ENCODE measurements around the gene TMEM240.

- TF ChIP-seq, protein P1, sequence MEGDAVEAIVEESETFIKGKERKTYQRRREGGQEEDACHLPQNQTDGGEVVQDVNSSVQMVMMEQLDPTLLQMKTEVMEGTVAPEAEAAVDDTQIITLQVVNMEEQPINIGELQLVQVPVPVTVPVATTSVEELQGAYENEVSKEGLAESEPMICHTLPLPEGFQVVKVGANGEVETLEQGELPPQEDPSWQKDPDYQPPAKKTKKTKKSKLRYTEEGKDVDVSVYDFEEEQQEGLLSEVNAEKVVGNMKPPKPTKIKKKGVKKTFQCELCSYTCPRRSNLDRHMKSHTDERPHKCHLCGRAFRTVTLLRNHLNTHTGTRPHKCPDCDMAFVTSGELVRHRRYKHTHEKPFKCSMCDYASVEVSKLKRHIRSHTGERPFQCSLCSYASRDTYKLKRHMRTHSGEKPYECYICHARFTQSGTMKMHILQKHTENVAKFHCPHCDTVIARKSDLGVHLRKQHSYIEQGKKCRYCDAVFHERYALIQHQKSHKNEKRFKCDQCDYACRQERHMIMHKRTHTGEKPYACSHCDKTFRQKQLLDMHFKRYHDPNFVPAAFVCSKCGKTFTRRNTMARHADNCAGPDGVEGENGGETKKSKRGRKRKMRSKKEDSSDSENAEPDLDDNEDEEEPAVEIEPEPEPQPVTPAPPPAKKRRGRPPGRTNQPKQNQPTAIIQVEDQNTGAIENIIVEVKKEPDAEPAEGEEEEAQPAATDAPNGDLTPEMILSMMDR (IDR thresholded peaks at IDR 0.05) = no peak
- TF ChIP-seq POLR2A (IDR thresholded peaks at IDR 0.05) = no peak
Observed at GRCh38 chr1:1577367-1578011, 37.1 kb upstream of the TMEM240 start.
